ENCODE measurements around the gene CAPN8.

The CAPN8 gene

GRCh38 chr1:223665592-223666312 is at the start of gene CAPN8:
TSS of gene CAPN8 (minus strand) at chr1:223665701. CDS start at chr1:223665646, 55 bp downstream.
- DNase-seq (ENCODE audit: low read depth), result no peak

- no peak for DNase-seq (ENCODE audit: low read depth)
Observed at GRCh38 chr1:223714849-223715603, 49.5 kb upstream of the CAPN8 start.

GRCh38 chr1:223714421-223714724 is 48.9 kb upstream of the CAPN8 start:
- no peak for DNase-seq (ENCODE audit: low read depth)

- no peak for DNase-seq (ENCODE audit: low read depth)
Observed at GRCh38 chr1:223713546-223714420, 48.3 kb upstream of the CAPN8 start.

GRCh38 chr1:223712850-223713474 is 47.5 kb upstream of the CAPN8 start:
- peak; percentile 22 for DNase-seq (ENCODE audit: low read depth)

GRCh38 chr1:223712194-223712849 is 46.8 kb upstream of the CAPN8 start, which contains the start of gene CAPN2:
TSS of gene CAPN2 (plus strand) at chr1:223712539. CDS start at chr1:223712641, 102 bp downstream.
- DNase-seq (ENCODE audit: low read depth), result peak; percentile 51

GRCh38 chr1:223711747-223712193 is 46.3 kb upstream of the CAPN8 start:
- DNase-seq (ENCODE audit: low read depth), result no peak

GRCh38 chr1:223711173-223711572 is 45.7 kb upstream of the CAPN8 start:
- no peak for DNase-seq (ENCODE audit: low read depth)

GRCh38 chr1:223710179-223711133 is 45.0 kb upstream of the CAPN8 start:
- no peak for DNase-seq (ENCODE audit: low read depth)

GRCh38 chr1:223709598-223709997 is 44.1 kb upstream of the CAPN8 start:
- DNase-seq (ENCODE audit: low read depth), result no peak

GRCh38 chr1:223708651-223709268 is 43.3 kb upstream of the CAPN8 start:
- no peak for DNase-seq (ENCODE audit: low read depth)

GRCh38 chr1:223708001-223708359 is 42.5 kb upstream of the CAPN8 start:
- no peak for DNase-seq (ENCODE audit: low read depth)

GRCh38 chr1:223707256-223708000 is 41.9 kb upstream of the CAPN8 start:
- no peak for DNase-seq (ENCODE audit: low read depth)

- no peak for DNase-seq (ENCODE audit: low read depth)
Observed at GRCh38 chr1:223706077-223706973, 40.8 kb upstream of the CAPN8 start.

GRCh38 chr1:223704921-223705878 is 39.7 kb upstream of the CAPN8 start:
- no peak for DNase-seq (ENCODE audit: low read depth)

- no peak for DNase-seq (ENCODE audit: low read depth)
Observed at GRCh38 chr1:223703668-223704013, 38.1 kb upstream of the CAPN8 start.

All from CMK (cell line).